IPS-18c (cell line): ENCODE data around the gene RAP1GAP2.
"Not testable (repeated sequence)": the region's sequence is repeated elsewhere in the genome, so short reads cannot be mapped to it uniquely, and the experiment has no call there.

Experiments
- H3K4me3 ChIP-seq: 2 replicates; pipeline ENCODE4 v1.7.0; 2013; ENCODE audit warnings: low read depth, mild to moderate bottlenecking, low read length, moderate library complexity; ENCODE audit not compliant: insufficient read depth
- H3K9me3 ChIP-seq: one replicate; pipeline ENCODE4 v1.6.1; 2013; ENCODE audit warnings: mild to moderate bottlenecking, low read length, moderate library complexity; ENCODE audit not compliant: control insufficient read depth, insufficient read depth

The RAP1GAP2 gene

GRCh38 chr17:2888326-2888725, 92.1 kb downstream of the RAP1GAP2 start:
- no peaks in the 10 kb centered on the region for H3K9me3 ChIP-seq
- no peak overlapping the region for H3K4me3 ChIP-seq

GRCh38 chr17:2889256-2889655, 93.0 kb downstream of the RAP1GAP2 start:
- Histone ChIP-seq H3K4me3 (no peak overlapping the region), H3K9me3 (no peaks in the 10 kb centered on the region)

GRCh38 chr17:2890778-2891177, 94.5 kb downstream of the RAP1GAP2 start:
- not testable (repeated sequence) for H3K4me3 ChIP-seq, H3K9me3 ChIP-seq

GRCh38 chr17:2892305-2892971, 96.2 kb downstream of the RAP1GAP2 start:
- no peak overlapping the region for H3K4me3 ChIP-seq
- no peaks in the 10 kb centered on the region for H3K9me3 ChIP-seq

GRCh38 chr17:2893422-2893914, 97.2 kb downstream of the RAP1GAP2 start:
- H3K9me3 ChIP-seq = no peaks in the 10 kb centered on the region
- no peak overlapping the region for H3K4me3 ChIP-seq

GRCh38 chr17:2894782-2895181, 98.5 kb downstream of the RAP1GAP2 start:
- no peak overlapping the region for H3K4me3 ChIP-seq
- no peaks in the 10 kb centered on the region for H3K9me3 ChIP-seq

GRCh38 chr17:2897605-2898004, 101.4 kb downstream of the RAP1GAP2 start:
- H3K9me3 ChIP-seq = no peaks in the 10 kb centered on the region
- no peak overlapping the region for H3K4me3 ChIP-seq

GRCh38 chr17:2898255-2898926, 102.2 kb downstream of the RAP1GAP2 start:
- Histone ChIP-seq H3K9me3 (no peaks in the 10 kb centered on the region), H3K4me3 (no peak overlapping the region)

GRCh38 chr17:2899906-2900305, 103.7 kb downstream of the RAP1GAP2 start:
- Histone ChIP-seq H3K4me3 (no peak overlapping the region), H3K9me3 (no peaks in the 10 kb centered on the region)

GRCh38 chr17:2900842-2901241, 104.6 kb downstream of the RAP1GAP2 start:
- H3K4me3 ChIP-seq = no peak overlapping the region
- no peaks in the 10 kb centered on the region for H3K9me3 ChIP-seq

- no peak overlapping the region for H3K4me3 ChIP-seq
- H3K9me3 ChIP-seq = peaks cover 2% of the 10 kb centered on the region
Observed at GRCh38 chr17:2901582-2901981, 105.3 kb downstream of the RAP1GAP2 start.

- no peak overlapping the region for H3K4me3 ChIP-seq
- peaks cover 2% of the 10 kb centered on the region for H3K9me3 ChIP-seq
Observed at GRCh38 chr17:2902546-2902945, 106.3 kb downstream of the RAP1GAP2 start.

- peaks cover 2% of the 10 kb centered on the region for H3K9me3 ChIP-seq
Observed at GRCh38 chr17:2903193-2903974, 107.1 kb downstream of the RAP1GAP2 start.

GRCh38 chr17:2904135-2904534, 107.9 kb downstream of the RAP1GAP2 start:
- H3K9me3 ChIP-seq = peaks cover 2% of the 10 kb centered on the region
- H3K4me3 ChIP-seq = no peak overlapping the region

More at GRCh38 chr17:2903193-2903974, 107.1 kb downstream of the RAP1GAP2 start:
- no peak overlapping the region for H3K4me3 ChIP-seq

- H3K4me3 ChIP-seq = no peak overlapping the region
- H3K9me3 ChIP-seq = peaks cover 2% of the 10 kb centered on the region
Observed at GRCh38 chr17:2905269-2905668, 109.0 kb downstream of the RAP1GAP2 start.

GRCh38 chr17:2905696-2906501, 109.7 kb downstream of the RAP1GAP2 start:
- Histone ChIP-seq H3K4me3 (no peak overlapping the region), H3K9me3 (peaks cover 2% of the 10 kb centered on the region)

GRCh38 chr17:2906901-2907300, 110.7 kb downstream of the RAP1GAP2 start:
- Histone ChIP-seq H3K4me3 (no peak overlapping the region), H3K9me3 (peaks cover 2% of the 10 kb centered on the region)
